ENCODE measurements around the gene THSD4. TPM values are rescaled to one million over a fixed set of nuclear protein-coding genes. Genes with fewer than 3 reads are reported as not detected.

Gene THSD4
- total and polyA plus RNA-seq, 9 of the 15 experiments (the other 6 are each of a cell fraction or from before 2014, with no cell fraction given): 0.04 TPM; not detected in 5

DNA sequence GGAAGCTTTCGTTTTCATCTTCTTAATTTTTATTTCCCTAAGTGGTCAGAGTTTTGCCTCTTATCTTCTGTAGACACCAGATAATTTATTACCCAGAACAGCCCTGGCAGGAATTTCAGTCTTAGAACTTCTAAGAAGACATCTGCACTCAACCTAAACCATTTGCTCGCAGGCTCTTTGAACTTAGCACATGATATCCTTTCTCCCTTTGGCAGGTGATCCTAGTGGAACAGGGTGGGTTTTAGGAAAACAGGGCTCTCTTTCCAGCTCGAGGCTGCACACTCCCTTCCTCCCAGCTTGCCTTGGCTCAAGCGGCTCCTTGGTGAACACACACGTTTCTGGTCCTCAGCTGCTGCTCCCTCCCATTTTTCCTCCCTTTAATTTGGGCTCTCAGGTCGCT lies 116.5 kb downstream of the THSD4 start:
- H2AFZ ChIP-seq (ENCODE audit: low read depth, low read length): no peak overlapping the region
- FAIRE-seq (no peak), DNase-seq (ENCODE audit: extremely low read depth in 1 of 4, low spot score in 3 of 4) (no peak), ATAC-seq (no peak)
- no peaks in the 10 kb centered on the region for H4K20me1 ChIP-seq (replicated peaks; ENCODE audit: control insufficient read depth, insufficient read depth, low read length)
- intact Hi-C loops (cut with micrococcal nuclease) (no loop called here), in situ Hi-C loops (cut with MboI) (no loop called here)
- H3K4me1 ChIP-seq (replicated peaks in 1 of 2; ENCODE audit: control insufficient read depth in 2 of 2, insufficient read depth in 2 of 2, low read length in 2 of 2): no peaks in the 10 kb centered on the region; a peak in 1 of 5 replicates
- H3K79me2 ChIP-seq (ENCODE audit: control insufficient read depth, insufficient read depth, low read length): no peaks in the 10 kb centered on the region
- no peak overlapping the region for H3K4me2 ChIP-seq (ENCODE audit: insufficient read depth, low read length)
- 0% methylated on average over 6 of the region's 6 CpGs for WGBS (ENCODE audit: insufficient coverage, low coverage, missing lambda C conversion rate)
- TF ChIP-seq MEIS2 (IDR thresholded peaks at IDR 0.05; ENCODE audit: partially characterized antibody) (peak; percentile 56), NFRKB (IDR thresholded peaks at IDR 0.05; ENCODE audit: low read depth) (no peak), ETV1 (tag; conservative IDR thresholded peaks at IDR 0.05; ENCODE audit: low read depth) (no peak), ZNF324 (CRISPR knock-in tag; IDR thresholded peaks at IDR 0.05) (no peak), RBBP5 (IDR thresholded peaks at IDR 0.05; ENCODE audit: borderline replicate concordance, insufficient read depth, low read length, poor library complexity, severe bottlenecking) (no peak), ZNF695 (CRISPR knock-in tag; IDR thresholded peaks at IDR 0.05) (no peak), ESRRA (IDR thresholded peaks at IDR 0.05; ENCODE audit: borderline replicate concordance, low read depth) (no peak)
- TF ChIP-seq, protein P1, sequence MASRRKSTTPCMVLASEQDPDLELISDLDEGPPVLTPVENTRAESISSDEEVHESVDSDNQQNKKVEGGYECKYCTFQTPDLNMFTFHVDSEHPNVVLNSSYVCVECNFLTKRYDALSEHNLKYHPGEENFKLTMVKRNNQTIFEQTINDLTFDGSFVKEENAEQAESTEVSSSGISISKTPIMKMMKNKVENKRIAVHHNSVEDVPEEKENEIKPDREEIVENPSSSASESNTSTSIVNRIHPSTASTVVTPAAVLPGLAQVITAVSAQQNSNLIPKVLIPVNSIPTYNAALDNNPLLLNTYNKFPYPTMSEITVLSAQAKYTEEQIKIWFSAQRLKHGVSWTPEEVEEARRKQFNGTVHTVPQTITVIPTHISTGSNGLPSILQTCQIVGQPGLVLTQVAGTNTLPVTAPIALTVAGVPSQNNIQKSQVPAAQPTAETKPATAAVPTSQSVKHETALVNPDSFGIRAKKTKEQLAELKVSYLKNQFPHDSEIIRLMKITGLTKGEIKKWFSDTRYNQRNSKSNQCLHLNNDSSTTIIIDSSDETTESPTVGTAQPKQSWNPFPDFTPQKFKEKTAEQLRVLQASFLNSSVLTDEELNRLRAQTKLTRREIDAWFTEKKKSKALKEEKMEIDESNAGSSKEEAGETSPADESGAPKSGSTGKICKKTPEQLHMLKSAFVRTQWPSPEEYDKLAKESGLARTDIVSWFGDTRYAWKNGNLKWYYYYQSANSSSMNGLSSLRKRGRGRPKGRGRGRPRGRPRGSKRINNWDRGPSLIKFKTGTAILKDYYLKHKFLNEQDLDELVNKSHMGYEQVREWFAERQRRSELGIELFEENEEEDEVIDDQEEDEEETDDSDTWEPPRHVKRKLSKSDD (conservative IDR thresholded peaks at IDR 0.05; ENCODE audit: low read length): no peak
- TF ChIP-seq, protein P2, sequence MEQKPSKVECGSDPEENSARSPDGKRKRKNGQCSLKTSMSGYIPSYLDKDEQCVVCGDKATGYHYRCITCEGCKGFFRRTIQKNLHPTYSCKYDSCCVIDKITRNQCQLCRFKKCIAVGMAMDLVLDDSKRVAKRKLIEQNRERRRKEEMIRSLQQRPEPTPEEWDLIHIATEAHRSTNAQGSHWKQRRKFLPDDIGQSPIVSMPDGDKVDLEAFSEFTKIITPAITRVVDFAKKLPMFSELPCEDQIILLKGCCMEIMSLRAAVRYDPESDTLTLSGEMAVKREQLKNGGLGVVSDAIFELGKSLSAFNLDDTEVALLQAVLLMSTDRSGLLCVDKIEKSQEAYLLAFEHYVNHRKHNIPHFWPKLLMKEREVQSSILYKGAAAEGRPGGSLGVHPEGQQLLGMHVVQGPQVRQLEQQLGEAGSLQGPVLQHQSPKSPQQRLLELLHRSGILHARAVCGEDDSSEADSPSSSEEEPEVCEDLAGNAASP (IDR thresholded peaks at IDR 0.05): no peak
- TF ChIP-seq, protein P3, sequence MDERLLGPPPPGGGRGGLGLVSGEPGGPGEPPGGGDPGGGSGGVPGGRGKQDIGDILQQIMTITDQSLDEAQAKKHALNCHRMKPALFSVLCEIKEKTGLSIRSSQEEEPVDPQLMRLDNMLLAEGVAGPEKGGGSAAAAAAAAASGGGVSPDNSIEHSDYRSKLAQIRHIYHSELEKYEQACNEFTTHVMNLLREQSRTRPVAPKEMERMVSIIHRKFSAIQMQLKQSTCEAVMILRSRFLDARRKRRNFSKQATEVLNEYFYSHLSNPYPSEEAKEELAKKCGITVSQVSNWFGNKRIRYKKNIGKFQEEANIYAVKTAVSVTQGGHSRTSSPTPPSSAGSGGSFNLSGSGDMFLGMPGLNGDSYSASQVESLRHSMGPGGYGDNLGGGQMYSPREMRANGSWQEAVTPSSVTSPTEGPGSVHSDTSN (CRISPR knock-in tag; IDR thresholded peaks at IDR 0.05; ENCODE audit: low read depth): no peak
- TF ChIP-seq, protein P3 (tag; conservative IDR thresholded peaks at IDR 0.05; ENCODE audit: low read depth): peak; percentile 78
- TF ChIP-seq, protein P4, sequence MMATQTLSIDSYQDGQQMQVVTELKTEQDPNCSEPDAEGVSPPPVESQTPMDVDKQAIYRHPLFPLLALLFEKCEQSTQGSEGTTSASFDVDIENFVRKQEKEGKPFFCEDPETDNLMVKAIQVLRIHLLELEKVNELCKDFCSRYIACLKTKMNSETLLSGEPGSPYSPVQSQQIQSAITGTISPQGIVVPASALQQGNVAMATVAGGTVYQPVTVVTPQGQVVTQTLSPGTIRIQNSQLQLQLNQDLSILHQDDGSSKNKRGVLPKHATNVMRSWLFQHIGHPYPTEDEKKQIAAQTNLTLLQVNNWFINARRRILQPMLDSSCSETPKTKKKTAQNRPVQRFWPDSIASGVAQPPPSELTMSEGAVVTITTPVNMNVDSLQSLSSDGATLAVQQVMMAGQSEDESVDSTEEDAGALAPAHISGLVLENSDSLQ (IDR thresholded peaks at IDR 0.05): 0 out of 2 replicates have a peak, but pooled peaks have one; percentile 10
- ChIA-PET CTCF (ENCODE audit: low intra/inter-chr PET ratio) (no interaction called here), POLR2A (interaction anchor here (0.6 kb wide), 1 partner anchor 70 kb away, joined by 3 read pairs; no protein-coding TSS in a partner anchor)
- no peaks in the 10 kb centered on the region for H3K9me1 ChIP-seq (ENCODE audit: control insufficient read depth, insufficient read depth, low read length)
- no peak overlapping the region for H3K4me3 ChIP-seq
- no peak overlapping the region for H3K27ac ChIP-seq (ENCODE audit: extremely low read depth, low read depth, low read length)
- H3K9me3 ChIP-seq (replicated peaks; ENCODE audit: control insufficient read depth, insufficient read depth, low read depth, low read length): no peaks in the 10 kb centered on the region
- no peaks in the 10 kb centered on the region for H3K36me3 ChIP-seq (ENCODE audit: control insufficient read depth, insufficient read depth, low read length)
- H3K27me3 ChIP-seq (ENCODE audit: control insufficient read depth in 2 of 2, insufficient read depth in 2 of 2, low read length in 2 of 2): peaks cover 0 to 9% of the 10 kb centered on the region in 2 experiments; a peak in 1 of 5 replicates
- no TSS peak for BruUV-seq (replicated peaks)
- no peak overlapping the region for H3K9ac ChIP-seq (ENCODE audit: insufficient read depth in 1 of 2, low read depth in 2 of 2, low read length in 2 of 2)
